Trophoblast cell (in vitro differentiated cells and primary cell): Measurements from ENCODE around the gene MED23.

Experiments
- DNase-seq, 2 donors: peaks; one replicate each; pipeline ENCODE4 v3.0.0-alpha.2; 2016
- H2AFZ ChIP-seq: 2 replicates; pipeline ENCODE4 v1.6.1; 2013; ENCODE audit warnings: low read length, moderate library complexity, mild to moderate bottlenecking; ENCODE audit not compliant: insufficient read depth, poor library complexity
- H2AK5ac ChIP-seq: 2 replicates; pipeline ENCODE4 v1.6.1; 2013; ENCODE audit warnings: mild to moderate bottlenecking, low read length
- H2BK120ac ChIP-seq: 2 replicates; pipeline ENCODE4 v1.6.1; 2013; ENCODE audit warnings: low read length, mild to moderate bottlenecking, moderate library complexity; ENCODE audit not compliant: insufficient read depth, poor library complexity
- H2BK12ac ChIP-seq: 2 replicates; pipeline ENCODE4 v1.6.1; 2013; ENCODE audit warnings: mild to moderate bottlenecking, low read length, moderate library complexity
- H2BK5ac ChIP-seq: 2 replicates; pipeline ENCODE4 v1.6.1; 2013; ENCODE audit warnings: low read length, low read depth, moderate library complexity, mild to moderate bottlenecking; ENCODE audit not compliant: poor library complexity
- H3K14ac ChIP-seq: 2 replicates; pipeline ENCODE4 v1.6.1; 2013; ENCODE audit warnings: mild to moderate bottlenecking, low read length
- H3K18ac ChIP-seq: 2 replicates; pipeline ENCODE4 v1.6.1; 2013; ENCODE audit warnings: mild to moderate bottlenecking, low read length
- H3K23ac ChIP-seq: 2 replicates; pipeline ENCODE4 v1.6.1; 2013; ENCODE audit warnings: low read length
- H3K27ac ChIP-seq: 2 replicates; pipeline ENCODE4 v1.5.1; 2013; ENCODE audit warnings: low read depth, mild to moderate bottlenecking, inconsistent platforms, low read length, moderate library complexity
- H3K27me3 ChIP-seq: 2 replicates; pipeline ENCODE4 v1.6.1; 2013; ENCODE audit warnings: inconsistent platforms, mild to moderate bottlenecking, low read length, moderate library complexity; ENCODE audit not compliant: insufficient read depth
- H3K36me3 ChIP-seq, 2 experiments: 1 replicate in 1 of 2; 2 replicates in 1 of 2; pipeline ENCODE4 v1.6.1; 2013; ENCODE audit warnings: low read length in 2 of 2, mild to moderate bottlenecking in 2 of 2, moderate library complexity in 1 of 2; ENCODE audit not compliant: insufficient read depth in 2 of 2, control insufficient read depth in 1 of 2
- H3K4ac ChIP-seq: 2 replicates; pipeline ENCODE4 v1.6.1; 2013; ENCODE audit warnings: low read depth, mild to moderate bottlenecking, low read length, moderate library complexity
- H3K4me1 ChIP-seq, 2 experiments: 1 replicate in 1 of 2; 2 replicates in 1 of 2; pipeline ENCODE4 v1.6.1; 2013; ENCODE audit warnings: low read length in 2 of 2, mild to moderate bottlenecking in 2 of 2, moderate library complexity in 1 of 2; ENCODE audit not compliant: insufficient read depth in 2 of 2, control insufficient read depth in 1 of 2
- H3K4me2 ChIP-seq: 2 replicates; pipeline ENCODE4 v1.6.1; 2013; ENCODE audit warnings: inconsistent platforms, mild to moderate bottlenecking, low read length, moderate library complexity
- H3K4me3 ChIP-seq: 2 replicates; pipeline ENCODE4 v1.5.1; 2013; ENCODE audit warnings: mild to moderate bottlenecking, low read depth, low read length, inconsistent platforms
- H3K79me1 ChIP-seq: one replicate; pipeline ENCODE4 v1.6.1; 2013; ENCODE audit warnings: low read length
- H3K79me2 ChIP-seq: 2 replicates; pipeline ENCODE4 v1.6.1; 2013; ENCODE audit warnings: low read length, mild to moderate bottlenecking; ENCODE audit not compliant: control insufficient read depth, insufficient read depth, poor library complexity
- H3K9ac ChIP-seq: 2 replicates; pipeline ENCODE4 v1.6.1; 2013; ENCODE audit warnings: mild to moderate bottlenecking, low read length
- H3K9me3 ChIP-seq: 2 replicates; pipeline ENCODE4 v1.6.1; 2013; ENCODE audit warnings: low read depth, mild to moderate bottlenecking, control low read depth, inconsistent platforms, low read length; ENCODE audit not compliant: insufficient read depth
- H4K12ac ChIP-seq: 2 replicates; pipeline ENCODE4 v1.6.1; 2013; ENCODE audit warnings: low read depth, mild to moderate bottlenecking, low read length, moderate library complexity
- H4K8ac ChIP-seq: 2 replicates; pipeline ENCODE4 v1.6.1; 2013; ENCODE audit warnings: low read depth, mild to moderate bottlenecking, low read length, moderate library complexity
- H4K91ac ChIP-seq: one replicate; pipeline ENCODE4 v1.6.1; 2013; ENCODE audit warnings: low read depth, mild to moderate bottlenecking, low read length, moderate library complexity
- WGBS: extraction: QIAGEN DNeasy Blood & Tissue Kit; methylation state at CpG from one replicate; pipeline ENCODE4 v1.1.7; 2013; ENCODE audit warnings: missing lambda C conversion rate; ENCODE audit not compliant: insufficient read length, insufficient coverage; ENCODE audit errors: extremely low coverage; 5-methylcytosine and 5-hydroxymethylcytosine counted together

MED23 gene

DNA sequence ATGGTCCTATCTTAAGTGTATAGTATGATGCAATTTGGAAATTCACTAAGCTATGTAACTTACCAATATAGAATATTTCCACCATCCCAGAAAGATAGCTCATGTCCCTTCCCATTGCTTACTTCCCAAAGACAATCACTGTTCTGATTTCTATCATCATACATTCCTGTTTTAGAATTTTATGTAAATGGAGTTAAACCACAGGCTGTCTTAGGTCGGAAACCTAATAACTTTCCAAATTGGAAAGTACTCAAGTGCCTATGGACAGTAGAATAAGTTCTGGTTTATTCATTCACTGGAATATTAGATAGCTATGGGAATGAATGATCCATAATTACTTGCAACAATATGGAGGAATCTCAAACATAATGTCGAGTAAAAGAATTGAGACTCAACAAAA lies 29.2 kb upstream of the MED23 start:
- no peak overlapping the region for H3K18ac ChIP-seq
- no peak overlapping the region for H3K9ac ChIP-seq
- no peak overlapping the region for H3K27ac ChIP-seq
- no peak overlapping the region for H2BK5ac ChIP-seq
- H3K4me3 ChIP-seq, result no peak overlapping the region
- H2AFZ ChIP-seq, result no peak overlapping the region
- no peak overlapping the region for H3K23ac ChIP-seq
- WGBS, result no CpG with 5 or more reads among the region's 2 CpGs
- H2BK12ac ChIP-seq, result no peak overlapping the region
- H3K4me1 ChIP-seq, result no peaks in the 10 kb centered on the region
- H3K36me3 ChIP-seq, result no peaks in the 10 kb centered on the region
- H3K79me1 ChIP-seq, result no peaks in the 10 kb centered on the region
- no peak overlapping the region for H3K14ac ChIP-seq
- no peak overlapping the region for H4K12ac ChIP-seq
- DNase-seq, result peak in 1 of 2 donors; percentile 15
- no peak overlapping the region for H3K4ac ChIP-seq
- H3K4me2 ChIP-seq, result no peak overlapping the region
- no peak overlapping the region for H2BK120ac ChIP-seq
- no peaks in the 10 kb centered on the region for H3K9me3 ChIP-seq
- no peaks in the 10 kb centered on the region for H3K79me2 ChIP-seq
- H3K27me3 ChIP-seq, result no peaks in the 10 kb centered on the region
- no peak overlapping the region for H4K91ac ChIP-seq
- H4K8ac ChIP-seq, result no peak overlapping the region
- no peak overlapping the region for H2AK5ac ChIP-seq

DNA sequence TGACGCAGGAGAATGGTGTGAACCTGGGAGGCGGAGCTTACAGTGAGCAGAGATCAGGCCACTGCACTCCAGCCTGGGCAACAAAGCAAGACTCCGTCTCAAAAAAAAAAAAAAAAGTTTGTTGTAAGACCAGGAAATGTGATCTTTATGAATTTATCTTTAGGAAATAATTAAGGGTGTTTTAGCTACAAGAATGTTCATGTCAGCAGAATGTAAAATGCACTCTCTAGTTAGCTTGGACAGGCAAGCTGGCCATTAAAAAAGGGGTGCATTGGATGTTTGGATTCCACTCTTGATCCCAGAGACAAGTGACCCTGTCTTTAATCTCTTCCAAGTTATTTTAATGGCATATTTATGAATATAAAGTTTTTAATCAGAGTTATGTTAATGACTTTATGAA lies 28.6 kb upstream of the MED23 start:
- H3K9me3 ChIP-seq, result no peaks in the 10 kb centered on the region
- no peaks in the 10 kb centered on the region for H3K27me3 ChIP-seq
- H3K9ac ChIP-seq, result no peak overlapping the region
- no peak overlapping the region for H2AFZ ChIP-seq
- no peaks in the 10 kb centered on the region for H3K79me1 ChIP-seq
- H3K36me3 ChIP-seq, result no peaks in the 10 kb centered on the region
- no peak overlapping the region for H3K14ac ChIP-seq
- H3K4me3 ChIP-seq, result no peak overlapping the region
- H4K12ac ChIP-seq, result no peak overlapping the region
- no peak overlapping the region for H3K4me2 ChIP-seq
- no peak overlapping the region for H2BK12ac ChIP-seq
- no CpG with 5 or more reads among the region's 3 CpGs for WGBS
- no peak overlapping the region for H3K23ac ChIP-seq
- no peak overlapping the region for H3K4ac ChIP-seq
- no peaks in the 10 kb centered on the region for H3K79me2 ChIP-seq
- no peak for DNase-seq
- H3K27ac ChIP-seq, result no peak overlapping the region
- no peak overlapping the region for H2BK5ac ChIP-seq
- H4K91ac ChIP-seq, result no peak overlapping the region
- no peak overlapping the region for H2BK120ac ChIP-seq
- no peak overlapping the region for H3K18ac ChIP-seq
- H4K8ac ChIP-seq, result no peak overlapping the region
- H3K4me1 ChIP-seq, result no peaks in the 10 kb centered on the region
- H2AK5ac ChIP-seq, result no peak overlapping the region

DNA sequence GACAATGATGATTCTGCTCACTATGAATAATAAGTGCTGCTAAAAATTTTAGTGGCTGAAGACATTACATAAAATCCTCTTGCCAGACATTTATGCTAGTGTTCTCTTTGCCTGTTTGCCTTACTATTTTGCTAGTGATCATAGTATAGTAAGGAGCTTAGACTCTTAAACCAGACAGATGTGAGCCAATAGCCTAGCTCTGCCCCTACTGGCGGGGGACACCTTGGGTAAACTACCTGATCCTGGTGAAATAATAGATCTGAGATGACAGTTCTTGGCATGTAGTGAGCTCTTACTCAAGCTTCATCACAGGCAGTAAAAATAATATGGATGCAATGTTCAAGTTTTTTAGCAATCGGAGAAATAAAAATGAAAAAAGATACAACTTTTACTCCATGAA lies 27.9 kb upstream of the MED23 start:
- Histone ChIP-seq H3K4ac (no peak overlapping the region), H3K27me3 (no peaks in the 10 kb centered on the region), H2AK5ac (no peak overlapping the region), H2BK12ac (no peak overlapping the region), H3K23ac (no peak overlapping the region), H3K9me3 (no peaks in the 10 kb centered on the region), H3K14ac (no peak overlapping the region), H3K4me2 (no peak overlapping the region), H3K9ac (no peak overlapping the region), H3K36me3 (no peaks in the 10 kb centered on the region), H4K91ac (no peak overlapping the region), H3K18ac (no peak overlapping the region), H2BK120ac (no peak overlapping the region), H4K12ac (no peak overlapping the region), H4K8ac (no peak overlapping the region), H2BK5ac (no peak overlapping the region), H3K4me3 (no peak overlapping the region), H3K27ac (no peak overlapping the region), H3K4me1 (no peaks in the 10 kb centered on the region), H2AFZ (no peak overlapping the region), H3K79me1 (no peaks in the 10 kb centered on the region), H3K79me2 (no peaks in the 10 kb centered on the region)
- WGBS, result no CpG with 5 or more reads among the region's 2 CpGs
- no peak for DNase-seq

DNA sequence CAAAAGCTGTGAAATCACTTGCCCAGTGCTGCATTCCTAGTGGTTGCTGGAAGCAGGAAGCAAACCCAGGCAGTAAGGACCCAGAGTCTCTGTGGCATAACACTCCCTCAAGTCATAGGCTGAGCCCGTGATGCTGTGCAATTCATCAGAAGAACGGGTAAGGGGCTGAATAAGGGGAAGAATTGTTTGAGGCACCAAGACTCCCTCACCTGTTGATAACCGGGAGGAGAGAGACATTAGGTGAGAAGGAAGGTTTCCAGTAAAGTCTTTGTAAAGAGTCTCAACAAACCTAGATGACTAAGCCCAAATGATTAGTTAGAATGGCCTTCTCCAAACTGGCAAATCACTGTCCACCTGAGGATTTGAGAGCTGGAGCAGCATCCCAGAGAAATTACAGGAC lies 27.3 kb upstream of the MED23 start:
- no peak overlapping the region for H4K91ac ChIP-seq
- H2BK5ac ChIP-seq, result no peak overlapping the region
- no peak overlapping the region for H4K8ac ChIP-seq
- no peak overlapping the region for H3K18ac ChIP-seq
- H3K9me3 ChIP-seq, result no peaks in the 10 kb centered on the region
- H3K27ac ChIP-seq, result no peak overlapping the region
- no peak overlapping the region for H3K9ac ChIP-seq
- no peaks in the 10 kb centered on the region for H3K79me2 ChIP-seq
- H2AK5ac ChIP-seq, result no peak overlapping the region
- H2BK120ac ChIP-seq, result no peak overlapping the region
- H3K79me1 ChIP-seq, result no peaks in the 10 kb centered on the region
- H3K4me3 ChIP-seq, result no peak overlapping the region
- DNase-seq, result no peak
- H4K12ac ChIP-seq, result no peak overlapping the region
- H3K36me3 ChIP-seq, result no peaks in the 10 kb centered on the region
- no peaks in the 10 kb centered on the region for H3K27me3 ChIP-seq
- no peak overlapping the region for H3K4me2 ChIP-seq
- H3K4me1 ChIP-seq, result no peaks in the 10 kb centered on the region
- WGBS, result no CpG with 5 or more reads among the region's 3 CpGs
- no peak overlapping the region for H2AFZ ChIP-seq
- no peak overlapping the region for H2BK12ac ChIP-seq
- H3K23ac ChIP-seq, result no peak overlapping the region
- H3K14ac ChIP-seq, result no peak overlapping the region
- no peak overlapping the region for H3K4ac ChIP-seq
